NT2/D1 (cell line): ENCODE measurements around the gene RBPJ.

Source experiments
- YY1 ChIP-seq: IDR thresholded peaks from 2 replicates; pipeline ENCODE4 v1.6.1; 2011; ENCODE audit not compliant: insufficient read length, insufficient read depth
- ZNF274 ChIP-seq: IDR thresholded peaks from 2 replicates; pipeline ENCODE4 v1.6.1; 2011; ENCODE audit warnings: mild to moderate bottlenecking, low read depth, low read length

- TF ChIP-seq YY1 (no peak), ZNF274 (no peak)
These were observed 24.8 kb upstream of the RBPJ start for GRCh38 chr4:26296021-26296420.
